SJCRH30 (cell line): ENCODE data around the gene ASB5. TPM values are rescaled to one million over a fixed set of nuclear protein-coding genes. Genes with fewer than 3 reads are reported as not detected.

Experiments
- DNase-seq, 2 experiments: peaks; one replicate each; pipeline ENCODE4 v3.0.0-alpha.2; 2015 to 2020
- H3K27ac ChIP-seq: fragments of 250-450 bp; sonication (Bioruptor Pico); 2 replicates; pipeline ENCODE4 v1.5.1; 2020; ENCODE audit warnings: mild to moderate bottlenecking, moderate library complexity
- H3K27me3 ChIP-seq: fragments of 250-450 bp; sonication (Bioruptor Pico); 2 replicates; pipeline ENCODE4 v1.5.1; 2020; ENCODE audit warnings: mild to moderate bottlenecking, moderate library complexity
- H3K36me3 ChIP-seq: fragments of 250-450 bp; sonication (Bioruptor Pico); 2 replicates; pipeline ENCODE4 v1.5.1; 2020; ENCODE audit warnings: mild to moderate bottlenecking, moderate library complexity
- H3K4me1 ChIP-seq: fragments of 250-450 bp; sonication (Bioruptor Pico); 2 replicates; pipeline ENCODE4 v1.5.1; 2020; ENCODE audit warnings: mild to moderate bottlenecking, moderate library complexity
- H3K4me3 ChIP-seq: fragments of 250-450 bp; sonication (Bioruptor Pico); 2 replicates; pipeline ENCODE4 v1.5.1; 2020; ENCODE audit warnings: mild to moderate bottlenecking, moderate library complexity
- H3K9me3 ChIP-seq: fragments of 250-450 bp; sonication (Bioruptor Pico); replicated peaks from 2 replicates; pipeline ENCODE4 v1.5.1; 2020; ENCODE audit warnings: mild to moderate bottlenecking, moderate library complexity
- total RNA-seq: library from RNA; depleted of rRNA; stranded (reverse); fragments of >200 nt; shearing (Covaris generic); gene quantifications from 2 replicates; pipeline ENCODE4 v1.2.3, GENCODE V29; 2014; rRNA removed

The ASB5 gene
- total RNA-seq, 1 experiment from 2014 or later, result 7.3 TPM

GRCh38 chr4:176187624-176188023, 81.4 kb downstream of the ASB5 start:
- H3K9me3 ChIP-seq, result no peaks in the 10 kb centered on the region
- H3K27me3 ChIP-seq, result no peaks in the 10 kb centered on the region
- H3K36me3 ChIP-seq, result no peaks in the 10 kb centered on the region
- no peak for DNase-seq
- no peak overlapping the region for H3K4me3 ChIP-seq
- no peak overlapping the region for H3K27ac ChIP-seq
- no peaks in the 10 kb centered on the region; the same call in 1 of the 2 replicates for H3K4me1 ChIP-seq

DNA sequence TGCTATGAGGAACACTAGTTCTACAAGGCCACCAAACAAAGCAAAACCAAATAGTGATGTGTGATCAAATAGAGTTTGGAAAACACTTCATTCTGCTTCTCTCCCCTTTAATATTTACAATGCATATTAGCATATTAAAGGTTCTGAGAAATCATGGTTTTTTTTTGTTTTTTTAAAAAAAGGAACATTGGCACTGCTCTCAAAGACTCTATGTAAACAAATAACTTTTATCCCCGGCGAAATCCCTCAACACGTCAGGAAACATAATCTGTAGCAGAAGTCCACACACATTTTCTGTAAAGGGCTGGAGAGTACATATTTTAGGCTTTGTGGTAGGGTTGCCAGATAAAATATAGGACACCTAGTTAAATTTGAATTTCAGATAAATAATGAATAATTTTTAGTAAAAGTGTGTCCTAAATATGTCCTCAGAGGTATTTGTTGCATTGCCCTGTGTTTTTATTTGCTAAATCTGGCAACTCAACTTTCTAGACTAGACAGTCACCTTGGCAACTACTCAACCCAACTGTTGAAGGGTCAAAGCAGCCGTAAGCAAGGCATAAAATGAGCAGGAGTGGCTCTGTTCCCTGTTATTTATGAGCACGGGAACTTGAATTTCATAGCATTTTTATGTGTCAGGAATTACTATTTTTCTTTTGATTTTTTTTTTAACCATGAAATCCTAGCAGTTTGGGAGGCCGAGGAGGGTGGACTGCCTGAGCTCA, 82.2 kb downstream of the ASB5 start:
- no peaks in the 10 kb centered on the region; the same call in 1 of the 2 replicates for H3K4me1 ChIP-seq
- H3K36me3 ChIP-seq, result no peaks in the 10 kb centered on the region
- no peaks in the 10 kb centered on the region for H3K27me3 ChIP-seq
- no peaks in the 10 kb centered on the region for H3K9me3 ChIP-seq
- H3K4me3 ChIP-seq, result no peak overlapping the region
- H3K27ac ChIP-seq, result no peak overlapping the region
- no peak for DNase-seq

GRCh38 chr4:176186067-176186466, 83.0 kb downstream of the ASB5 start:
- no peak overlapping the region for H3K27ac ChIP-seq
- H3K9me3 ChIP-seq, result no peaks in the 10 kb centered on the region
- H3K36me3 ChIP-seq, result no peaks in the 10 kb centered on the region
- H3K4me1 ChIP-seq, result no peaks in the 10 kb centered on the region; the same call in 1 of the 2 replicates
- no peaks in the 10 kb centered on the region for H3K27me3 ChIP-seq
- no peak overlapping the region for H3K4me3 ChIP-seq
- no peak for DNase-seq

- Histone ChIP-seq H3K4me3 (no peak overlapping the region), H3K27ac (no peak overlapping the region), H3K36me3 (no peaks in the 10 kb centered on the region), H3K4me1 (no peaks in the 10 kb centered on the region; the same call in 1 of the 2 replicates), H3K27me3 (no peaks in the 10 kb centered on the region), H3K9me3 (no peaks in the 10 kb centered on the region)
- peak in 1 of 2 experiments; percentile 11 for DNase-seq
Measured at GRCh38 chr4:176185051-176185450, 84.0 kb downstream of the ASB5 start.

Other genes starting within 250 kb of the ASB5 start
- 1.6 TPM in 2 replicates for gene WDR17, start 203.4 kb downstream of the ASB5 start, total RNA-seq
- 0.06 and 0.56 TPM in 2 replicates for gene SPATA4, start 73.6 kb downstream of the ASB5 start, total RNA-seq
- 63.9 and 76.3 TPM in 2 replicates for gene SPCS3, start 50.7 kb upstream of the ASB5 start, total RNA-seq